Measurements from ENCODE around the gene SPPL2A. TPM values are rescaled to one million over a fixed set of nuclear protein-coding genes. Genes with fewer than 3 reads are reported as not detected.

Gene SPPL2A
- total RNA-seq, 2 donors from 2014 or later, result 263 to 348 TPM

GRCh38 chr15:50652671-50653070, 112.8 kb downstream of the SPPL2A start:
- ATAC-seq (no peak), DNase-seq (no peak)
- intact Hi-C loops (cut with DNase I, micrococcal nuclease), result no loop called here

Other genes starting within 250 kb of the SPPL2A start
- gene USP50, start 219.0 kb downstream of the SPPL2A start, total RNA-seq, result not detected
- gene TRPM7, start 78.9 kb downstream of the SPPL2A start, total RNA-seq, result 10 to 100 TPM; 36.8 to 36.9 TPM
- gene AP4E1, start 143.0 kb upstream of the SPPL2A start, total RNA-seq, result 10 to 100 TPM in 1 of 2 donors, 1 to 10 TPM in 1; 9.9 to 10.7 TPM